K562 (cell line): Measurements from ENCODE around the gene SAMD11. TPM values are rescaled to one million over a fixed set of nuclear protein-coding genes. Genes with fewer than 3 reads are reported as not detected.
A peak's percentile ranks its signal among the peaks of the same experiment; 100 is the strongest.

Experiments
- ATAC-seq: fragments of 200-7000 bp; cut with Tn5 transposase; 3 replicates; pipeline ENCODE4 v1.9.1; 2020; ENCODE audit warnings: moderate library complexity
- BruUV-seq: library from RNA; stranded (reverse); fragments of 400-500 nt; replicated peaks from 2 replicates; lab custom pipeline; 2021; lab: Mats Ljungman, UMichigan
- CTCF ChIA-PET: fragments of 300-600 bp; formaldehyde crosslinking; extraction: SDS; loops from one replicate; lab custom pipeline; 2021; ENCODE audit warnings: low intra/inter-chr PET ratio; lab: Yijun Ruan, JAX
- POLR2A ChIA-PET: fragments of 300-600, 350-650 bp; sonication (Branson Sonifier 250); formaldehyde crosslinking; extraction: SDS; loops from one replicate; lab custom pipeline; 2021; ENCODE audit warnings: antibody characterized with exemption, inconsistent platforms; lab: Yijun Ruan, JAX
- DNase-seq, 4 experiments: peaks; one replicate each; pipeline versions ENCODE4 v3.0.0 to v3.0.0-alpha.2; 2011 to 2018; ENCODE audit warnings: low spot score in 3 of 4, mixed read lengths in 3 of 4; ENCODE audit errors: extremely low read depth in 1 of 4
- FAIRE-seq: peaks from 2 replicates; lab custom pipeline; 2011; peaks lifted over from hg19 to GRCh38; lab: Jason Lieb, UNC
- H2AFZ ChIP-seq: 2 replicates; pipeline ENCODE4 v1.6.0; 2011; ENCODE audit warnings: low read depth, low read length, control low read depth, inconsistent platforms
- H3K27ac ChIP-seq: fragments of 200-600 bp; 3 replicates; pipeline ENCODE4 v1.8.0; 2011; ENCODE audit warnings: low read depth, mild to moderate bottlenecking, control low read depth, inconsistent platforms, low read length, moderate library complexity, mixed read lengths; ENCODE audit errors: extremely low read depth
- H3K27me3 ChIP-seq, 2 experiments: fragments of 300-600 bp in 1 of 2; 2 replicates in 1 of 2; 3 replicates in 1 of 2; pipeline versions ENCODE4 v1.6.0 to v1.8.0; 2011; ENCODE audit warnings: inconsistent platforms in 2 of 2, low read length in 2 of 2, mild to moderate bottlenecking in 1 of 2, mixed read lengths in 1 of 2, moderate library complexity in 1 of 2; ENCODE audit not compliant: control insufficient read depth in 2 of 2, insufficient read depth in 2 of 2
- H3K36me3 ChIP-seq: fragments of 300-600 bp; 3 replicates; pipeline ENCODE4 v1.8.0; 2011; ENCODE audit warnings: mild to moderate bottlenecking, low read length, inconsistent platforms; ENCODE audit not compliant: control insufficient read depth, insufficient read depth
- H3K4me1 ChIP-seq, 2 experiments: fragments of 200-600 bp in 1 of 2; replicated peaks in 1 of 2; 2 replicates in 1 of 2; 3 replicates in 1 of 2; pipeline versions ENCODE4 v1.5.1 to v1.8.0; 2011; ENCODE audit warnings: inconsistent platforms in 2 of 2, low read length in 2 of 2, mild to moderate bottlenecking in 1 of 2, mixed read lengths in 1 of 2, moderate library complexity in 1 of 2; ENCODE audit not compliant: control insufficient read depth in 2 of 2, insufficient read depth in 2 of 2
- H3K4me2 ChIP-seq: 2 replicates; pipeline ENCODE4 v1.6.1; 2011; ENCODE audit warnings: low read length, control low read depth, inconsistent platforms, mixed read lengths; ENCODE audit not compliant: insufficient read depth
- H3K4me3 ChIP-seq: fragments of 200-600 bp; sonication (generic), shearing (Covaris generic); 2 replicates; pipeline ENCODE4 v1.5.1; 2016; ENCODE audit warnings: control low read depth, inconsistent platforms
- H3K79me2 ChIP-seq: fragments of 200-600 bp; 3 replicates; pipeline ENCODE4 v1.8.0; 2011; ENCODE audit warnings: low read length, inconsistent platforms; ENCODE audit not compliant: control insufficient read depth, insufficient read depth
- H3K9ac ChIP-seq, 2 experiments: 2 replicates each; pipeline versions ENCODE4 v1.6.0 to v1.6.1; 2011; ENCODE audit warnings: low read depth in 2 of 2, low read length in 2 of 2, control low read depth in 1 of 2, inconsistent platforms in 1 of 2, mild to moderate bottlenecking in 1 of 2, mixed read lengths in 1 of 2; ENCODE audit not compliant: insufficient read depth in 1 of 2
- H3K9me1 ChIP-seq: one replicate; pipeline ENCODE4 v1.6.0; 2011; ENCODE audit warnings: inconsistent platforms, mild to moderate bottlenecking, low read length, moderate library complexity; ENCODE audit not compliant: control insufficient read depth, insufficient read depth
- H3K9me3 ChIP-seq: replicated peaks from 2 replicates; pipeline ENCODE4 v1.5.1; 2011; ENCODE audit warnings: low read depth, low read length, inconsistent platforms; ENCODE audit not compliant: control insufficient read depth, insufficient read depth
- H4K20me1 ChIP-seq: replicated peaks from 2 replicates; pipeline ENCODE4 v1.6.1; 2011; ENCODE audit warnings: low read length, inconsistent platforms, mixed read lengths; ENCODE audit not compliant: control insufficient read depth, insufficient read depth
- FOS ChIP-seq: IDR thresholded peaks from 3 replicates; pipeline ENCODE4 v1.6.1; 2011; ENCODE audit not compliant: insufficient read length; ENCODE audit errors: extremely low read depth
- KDM4B ChIP-seq, 2 experiments: fragments of 450-650 bp in 1 of 2; sonication (generic) in 1 of 2; IDR thresholded peaks; 2 replicates each; pipeline ENCODE4 v1.6.1; 2016 to 2017; ENCODE audit warnings: borderline replicate concordance in 2 of 2, antibody characterized with exemption in 1 of 2, low read depth in 1 of 2, mild to moderate bottlenecking in 1 of 2
- NEUROD1 ChIP-seq: fragments of 150-350 bp; IDR thresholded peaks from 2 replicates; pipeline ENCODE4 v1.6.1; 2014; ENCODE audit warnings: borderline replicate concordance, low read length, low read depth; ENCODE audit not compliant: partially characterized antibody
- PCBP2 ChIP-seq: fragments of 200-400 bp; formaldehyde crosslinking; IDR thresholded peaks from 2 replicates; pipeline ENCODE4 v1.6.1; 2018; ENCODE audit warnings: low read length, low read depth, mild to moderate bottlenecking, moderate library complexity; ENCODE audit not compliant: poor library complexity, severe bottlenecking
- PML ChIP-seq: IDR thresholded peaks from 2 replicates; pipeline ENCODE4 v1.6.1; 2012; ENCODE audit warnings: low read length, inconsistent platforms
- POLR2H ChIP-seq: IDR thresholded peaks from 2 replicates; pipeline ENCODE4 v1.6.1; 2016; ENCODE audit warnings: missing genetic modification characterization, low read depth, mild to moderate bottlenecking, control low read depth, missing compliant biosample characterization, moderate library complexity
- RB1 ChIP-seq: fragments of 450-650 bp; IDR thresholded peaks from 2 replicates; pipeline ENCODE4 v1.6.1; 2017; ENCODE audit warnings: low read depth, mild to moderate bottlenecking
- RBFOX2 ChIP-seq: fragments of 200-400 bp; formaldehyde crosslinking; IDR thresholded peaks from 2 replicates; pipeline ENCODE4 v1.6.1; 2017; ENCODE audit warnings: low read depth, mild to moderate bottlenecking, low read length, moderate library complexity
- RBM14 ChIP-seq: fragments of 200-400 bp; formaldehyde crosslinking; IDR thresholded peaks from 2 replicates; pipeline ENCODE4 v1.6.1; 2018; ENCODE audit warnings: low read depth, mild to moderate bottlenecking, low read length, moderate library complexity, borderline replicate concordance; ENCODE audit not compliant: insufficient read depth
- SAFB2 ChIP-seq: fragments of 200-400 bp; formaldehyde crosslinking; IDR thresholded peaks from 2 replicates; pipeline ENCODE4 v1.6.1; 2018; ENCODE audit warnings: borderline replicate concordance, low read length, low read depth, moderate library complexity; ENCODE audit not compliant: severe bottlenecking
- SLC30A9 ChIP-seq: fragments of 250-450 bp; sonication (Bioruptor Pico); IDR thresholded peaks from 2 replicates; pipeline ENCODE4 v1.8.0; 2022; ENCODE audit warnings: mild to moderate bottlenecking, moderate library complexity
- TAF1 ChIP-seq: IDR thresholded peaks from 2 replicates; pipeline ENCODE4 v1.6.1; 2011; ENCODE audit warnings: mild to moderate bottlenecking, low read length, moderate library complexity; ENCODE audit not compliant: insufficient read depth, control insufficient read depth, severe bottlenecking; ENCODE audit errors: extremely low read depth
- TEAD1 ChIP-seq, 2 experiments: fragments of 450-650 bp in 1 of 2; sonication (generic) in 1 of 2; formaldehyde crosslinking; IDR thresholded peaks; 2 replicates each; pipeline versions ENCODE4 v1.4.0 to v1.8.0; 2020 to 2022; ENCODE audit warnings: mild to moderate bottlenecking in 2 of 2, missing genetic modification reagents in 1 of 2
- ZBTB33 ChIP-seq: sonication (generic); formaldehyde crosslinking; IDR thresholded peaks from 2 replicates; pipeline ENCODE4 v1.8.1; 2023; ENCODE audit warnings: mild to moderate bottlenecking, missing genetic modification reagents
- WGBS: fragments of 100-300 bp; shearing (Covaris generic); methylation state at CpG from one replicate; pipeline ENCODE4 v1.1.6; 2016; ENCODE audit warnings: low coverage, mixed read lengths; ENCODE audit not compliant: insufficient coverage; ENCODE audit errors: missing lambda C conversion rate; 5-methylcytosine and 5-hydroxymethylcytosine counted together
- in situ Hi-C: fragments of 300-500 bp; cut with MboI; formaldehyde crosslinking; loops from 4 replicates; pipeline ENCODE4 v1.15.0; 2018; ENCODE audit warnings: inconsistent platforms, mixed read lengths
- intact Hi-C: fragments of 100-400 bp; cut with micrococcal nuclease; formaldehyde crosslinking; loops from 2 replicates; pipeline ENCODE4 v1.14.2; 2022
- polyA plus RNA-seq, 8 experiments: library from polyadenylated mRNA; depleted of rRNA in 4 of 8; stranded (reverse) in 5 of 8; unstranded in 3 of 8; fragments of >200 nt; fragmentation: Nextera tagmentation in 2 of 8; fragmentation: Illumina TruSeq in 1 of 8; extraction: Ambion mirVana in 2 of 8; extraction: Trizol in 1 of 8; gene quantifications; 2 replicates each; pipeline versions ENCODE4 v1.2.1 to v1.2.3, GENCODE V29; 2011 to 2014; ENCODE audit warnings: inconsistent platforms in 1 of 8, missing spikeins in 1 of 8
- total RNA-seq, 7 experiments: library from RNA; depleted of rRNA in 6 of 7; stranded (reverse); fragments of >200 nt in 6 of 7; fragmentation: Illumina TruSeq in 2 of 7; extraction: Trizol in 2 of 7; gene quantifications; 2 replicates each; pipeline versions ENCODE4 v1.2.1 to v1.2.3, GENCODE V29; 2011 to 2021; ENCODE audit warnings: low replicate concordance in 1 of 7

The SAMD11 gene
- total and polyA plus RNA-seq, 9 of the 15 experiments (the other 6 are each of a cell fraction or from before 2014, with no cell fraction given) = 0.07 to 0.82 (median 0.11) TPM; not detected in 2

GRCh38 chr1:963301-963651, 39.6 kb downstream of the SAMD11 start (continued):
- TF ChIP-seq TEAD1 (CRISPR knock-in tag; IDR thresholded peaks at IDR 0.05) (no peak), NEUROD1 (no peak), ZBTB33 (CRISPR knock-in tag) (peak; percentile 50; the same call in 1 of the 2 replicates)

- WGBS = 94% methylated on average over 38 of the region's 47 CpGs
- intact Hi-C loops = no loop called here
- Histone ChIP-seq H3K9me1 (no peaks in the 10 kb centered on the region), H3K9me3 (no peaks in the 10 kb centered on the region), H3K9ac (no peak overlapping the region), H3K79me2 (peaks cover 15% of the 10 kb centered on the region), H3K27me3 (no peaks in the 10 kb centered on the region), H3K27ac (no peak overlapping the region), H4K20me1 (no peaks in the 10 kb centered on the region), H3K36me3 (peaks cover 42% of the 10 kb centered on the region; the same call in 2 of the 3 replicates), H3K4me3 (no peak overlapping the region), H3K4me2 (no peak overlapping the region), H2AFZ (no peak overlapping the region), H3K4me1 (peaks cover 20 to 82% of the 10 kb centered on the region in 2 experiments)
- ChIA-PET POLR2A (interaction anchor here (0.7 kb wide), 1 partner anchor 280 kb away, joined by 3 read pairs; no protein-coding TSS in a partner anchor), CTCF (no interaction called here)
- FAIRE-seq (no peak), ATAC-seq (no peak), DNase-seq (no peak)
- TF ChIP-seq TAF1 (no peak), SAFB2 (no peak), RB1 (no peak), SLC30A9 (CRISPR knock-in tag) (no peak), KDM4B (IDR thresholded peaks at IDR 0.05; ENCODE audit: borderline replicate concordance in 2 of 2, low read depth in 1 of 2) (no peak), FOS (no peak), RBM14 (no peak), PML (no peak), POLR2H (tag) (no peak), PCBP2 (no peak), RBFOX2 (no peak)
- in situ Hi-C loops = no loop called here
- no TSS peak for BruUV-seq
These were observed 40.2 kb downstream of the SAMD11 start for GRCh38 chr1:963746-964525.
